Activated CD4-positive, alpha-beta T cell treated with anti-CD3 and anti-CD28 coated beads for 36 hours (primary cell): Measurements from ENCODE around the gene NBAS. TPM values are rescaled to one million over a fixed set of nuclear protein-coding genes. Genes with fewer than 3 reads are reported as not detected.
A peak's percentile ranks its signal among the peaks of the same experiment; 100 is the strongest.

Experiments used
- ATAC-seq: fragments of 200-7000 bp; cut with Tn5 transposase; one replicate; pipeline ENCODE4 v1.10.0; 2021; ENCODE audit warnings: mild to moderate bottlenecking, moderate library complexity
- CTCF ChIA-PET: fragments of 350-600 bp; sonication (Branson Sonifier 250); formaldehyde crosslinking; loops from one replicate; lab custom pipeline; 2021; ENCODE audit warnings: antibody characterized with exemption; lab: Charles Lee
- POLR2A ChIA-PET: fragments of 350-600 bp; sonication (Branson Sonifier 250); formaldehyde crosslinking; loops from one replicate; lab custom pipeline; 2021; ENCODE audit warnings: antibody characterized with exemption, inconsistent platforms; lab: Charles Lee
- DNase-seq: peaks from one replicate; pipeline ENCODE4 v3.0.0-alpha.2; 2020
- H3K27ac Mint-ChIP-seq: one replicate; pipeline ENCODE4 v1.8.0; 2021; ENCODE audit warnings: mixed read lengths
- H3K27me3 Mint-ChIP-seq: one replicate; pipeline ENCODE4 v1.8.0; 2021; ENCODE audit warnings: mixed read lengths
- H3K36me3 Mint-ChIP-seq: one replicate; pipeline ENCODE4 v1.8.0; 2021; ENCODE audit warnings: low read depth, mixed read lengths
- H3K4me1 Mint-ChIP-seq: one replicate; pipeline ENCODE4 v1.8.0; 2021; ENCODE audit warnings: mixed read lengths
- H3K4me3 Mint-ChIP-seq: one replicate; pipeline ENCODE4 v1.8.0; 2021; ENCODE audit warnings: mild to moderate bottlenecking, moderate library complexity, mixed read lengths
- H3K9me3 Mint-ChIP-seq: one replicate; pipeline ENCODE4 v1.8.0; 2021; ENCODE audit warnings: low read depth, mixed read lengths
- intact Hi-C, 2 experiments: fragments of 100-400 bp; cut with DNase I in 1 of 2; cut with micrococcal nuclease in 1 of 2; formaldehyde crosslinking; loops; one replicate each; pipeline versions ENCODE4 v1.14.2 to v1.15.1; 2022 to 2024; cut with DNase I, micrococcal nuclease
- total RNA-seq, 2 experiments: library from RNA; stranded (reverse); gene quantifications; one replicate each; pipeline ENCODE4 v1.2.3, GENCODE V29; 2021

Gene NBAS
- total RNA-seq, 2 experiments from 2014 or later = 38.1 to 44.3 TPM

GRCh38 chr2:15316370-15316814, 244.7 kb downstream of the NBAS start:
- peaks cover 24% of the 10 kb centered on the region for H3K4me1 Mint-ChIP-seq
- H3K27me3 Mint-ChIP-seq = no peaks in the 10 kb centered on the region
- ATAC-seq (peak; percentile 55), DNase-seq (peak; percentile 34)
- peaks cover 73% of the 10 kb centered on the region for H3K36me3 Mint-ChIP-seq
- ChIA-PET POLR2A (no interaction called here), CTCF (no interaction called here)
- no peak overlapping the region for H3K4me3 Mint-ChIP-seq
- intact Hi-C loops = no loop called here
- no peak overlapping the region for H3K27ac Mint-ChIP-seq
- peaks cover 27% of the 10 kb centered on the region for H3K9me3 Mint-ChIP-seq

- H3K4me3 Mint-ChIP-seq = no peak overlapping the region
- ChIA-PET CTCF (no interaction called here), POLR2A (no interaction called here)
- intact Hi-C loops = no loop called here
- peaks cover 67% of the 10 kb centered on the region for H3K36me3 Mint-ChIP-seq
- H3K9me3 Mint-ChIP-seq = peaks cover 22% of the 10 kb centered on the region
- no peak for DNase-seq
- no peak overlapping the region for H3K27ac Mint-ChIP-seq
- no peak for ATAC-seq
- peaks cover 24% of the 10 kb centered on the region for H3K4me1 Mint-ChIP-seq
- no peaks in the 10 kb centered on the region for H3K27me3 Mint-ChIP-seq
These were observed 245.7 kb downstream of the NBAS start for GRCh38 chr2:15315411-15315810.

- peak; percentile 68 for ATAC-seq
- CTCF ChIA-PET = no interaction called here
These were observed 247.5 kb downstream of the NBAS start for GRCh38 chr2:15313657-15314056.

GRCh38 chr2:15311926-15312325, 249.2 kb downstream of the NBAS start:
- Mint-ChIP-seq H3K4me3 (no peak overlapping the region), H3K9me3 (peaks cover 2% of the 10 kb centered on the region), H3K27ac (no peak overlapping the region), H3K27me3 (no peaks in the 10 kb centered on the region), H3K4me1 (peaks cover 23% of the 10 kb centered on the region), H3K36me3 (peaks cover 48% of the 10 kb centered on the region)
- ChIA-PET CTCF (interaction anchor here (1.1 kb wide), 1 partner anchor 14 kb away, joined by 4 read pairs; no protein-coding TSS in a partner anchor), POLR2A (no interaction called here)
- intact Hi-C loops = no loop called here
- DNase-seq (no peak), ATAC-seq (no peak)

More at GRCh38 chr2:15313657-15314056, 247.5 kb downstream of the NBAS start:
- Mint-ChIP-seq H3K36me3 (peaks cover 53% of the 10 kb centered on the region), H3K4me1 (peaks cover 24% of the 10 kb centered on the region), H3K27me3 (no peaks in the 10 kb centered on the region), H3K4me3 (no peak overlapping the region), H3K9me3 (peaks cover 5% of the 10 kb centered on the region), H3K27ac (no peak overlapping the region)
- no peak for DNase-seq
- POLR2A ChIA-PET = no interaction called here
- intact Hi-C loops = loop anchor here in 1 of 2 experiments (1.0 kb wide), 1 partner anchor 136 kb away; no protein-coding TSS in a partner anchor

GRCh38 chr2:15311201-15311907, 249.8 kb downstream of the NBAS start:
- no peak overlapping the region for H3K4me3 Mint-ChIP-seq
- ATAC-seq (no peak), DNase-seq (no peak)
- ChIA-PET POLR2A (no interaction called here), CTCF (interaction anchor here (1.1 kb wide), 1 partner anchor 14 kb away, joined by 4 read pairs; no protein-coding TSS in a partner anchor)
- peaks cover 2% of the 10 kb centered on the region for H3K9me3 Mint-ChIP-seq
- H3K36me3 Mint-ChIP-seq = peaks cover 47% of the 10 kb centered on the region
- H3K27ac Mint-ChIP-seq = no peak overlapping the region
- no peaks in the 10 kb centered on the region for H3K27me3 Mint-ChIP-seq
- peaks cover 17% of the 10 kb centered on the region for H3K4me1 Mint-ChIP-seq
- intact Hi-C loops = no loop called here

- H3K4me3 Mint-ChIP-seq = no peak overlapping the region
- H3K27me3 Mint-ChIP-seq = no peaks in the 10 kb centered on the region
- no peak for ATAC-seq
- H3K27ac Mint-ChIP-seq = no peak overlapping the region
- H3K9me3 Mint-ChIP-seq = no peaks in the 10 kb centered on the region
- intact Hi-C loops = no loop called here
- peaks cover 46% of the 10 kb centered on the region for H3K36me3 Mint-ChIP-seq
- H3K4me1 Mint-ChIP-seq = peaks cover 14% of the 10 kb centered on the region
- CTCF ChIA-PET = interaction anchor here (1.0 kb wide), 1 partner anchor 11 kb away, joined by 3 read pairs; no protein-coding TSS in a partner anchor
- POLR2A ChIA-PET = no interaction called here
- DNase-seq = no peak
These were observed 253.6 kb downstream of the NBAS start for GRCh38 chr2:15307526-15307925.

GRCh38 chr2:15306706-15307105, 254.4 kb downstream of the NBAS start:
- CTCF ChIA-PET = interaction anchor here (0.6 kb wide), 1 partner anchor 283 kb away, joined by 3 read pairs; no protein-coding TSS in a partner anchor
- Mint-ChIP-seq H3K4me3 (no peak overlapping the region), H3K9me3 (no peaks in the 10 kb centered on the region), H3K27ac (no peak overlapping the region), H3K36me3 (peaks cover 54% of the 10 kb centered on the region), H3K4me1 (peaks cover 15% of the 10 kb centered on the region), H3K27me3 (no peaks in the 10 kb centered on the region)
- ATAC-seq (no peak), DNase-seq (no peak)
- intact Hi-C loops = no loop called here
- POLR2A ChIA-PET = no interaction called here

GRCh38 chr2:15303874-15304273, 257.3 kb downstream of the NBAS start:
- Mint-ChIP-seq H3K4me1 (peaks cover 24% of the 10 kb centered on the region), H3K27me3 (no peaks in the 10 kb centered on the region), H3K27ac (no peak overlapping the region), H3K9me3 (no peaks in the 10 kb centered on the region), H3K4me3 (no peak overlapping the region), H3K36me3 (peaks cover 55% of the 10 kb centered on the region)
- DNase-seq (no peak), ATAC-seq (no peak)
- intact Hi-C loops = no loop called here
- ChIA-PET CTCF (no interaction called here), POLR2A (no interaction called here)

GRCh38 chr2:15302154-15302553, 259.0 kb downstream of the NBAS start:
- ATAC-seq (no peak), DNase-seq (no peak)
- Mint-ChIP-seq H3K4me3 (no peak overlapping the region), H3K27ac (no peak overlapping the region), H3K27me3 (no peaks in the 10 kb centered on the region), H3K36me3 (peaks cover 58% of the 10 kb centered on the region), H3K4me1 (peaks cover 24% of the 10 kb centered on the region), H3K9me3 (no peaks in the 10 kb centered on the region)
- ChIA-PET CTCF (no interaction called here), POLR2A (no interaction called here)
- intact Hi-C loops = no loop called here

GRCh38 chr2:15300624-15301573, 260.2 kb downstream of the NBAS start:
- POLR2A ChIA-PET = no interaction called here
- intact Hi-C loops = no loop called here
- ATAC-seq (peak; percentile 23), DNase-seq (no peak)
- CTCF ChIA-PET = interaction anchor here (0.6 kb wide), 2 partner anchors 28 to 35 kb away, joined by 3 read pairs; no protein-coding TSS in a partner anchor
- Mint-ChIP-seq H3K36me3 (peaks cover 58% of the 10 kb centered on the region), H3K4me1 (peaks cover 24% of the 10 kb centered on the region), H3K27me3 (no peaks in the 10 kb centered on the region), H3K4me3 (no peak overlapping the region), H3K9me3 (no peaks in the 10 kb centered on the region), H3K27ac (peak overlapping the region; percentile 27)

- Mint-ChIP-seq H3K9me3 (no peaks in the 10 kb centered on the region), H3K4me1 (peaks cover 24% of the 10 kb centered on the region)
These were observed 261.1 kb downstream of the NBAS start for GRCh38 chr2:15299904-15300520.

More at GRCh38 chr2:15299904-15300520, 261.1 kb downstream of the NBAS start:
- ChIA-PET POLR2A (no interaction called here), CTCF (no interaction called here)
- Mint-ChIP-seq H3K27ac (no peak overlapping the region), H3K27me3 (no peaks in the 10 kb centered on the region), H3K4me3 (no peak overlapping the region), H3K36me3 (peaks cover 53% of the 10 kb centered on the region)
- DNase-seq (no peak), ATAC-seq (no peak)
- intact Hi-C loops = no loop called here
